GM20431 (cell line): Measurements from ENCODE around the gene NECTIN4.
"Not testable (repeated sequence)": the region's sequence is repeated elsewhere in the genome, so short reads cannot be mapped to it uniquely, and the experiment has no call there.

ENCODE experiments used
- in situ Hi-C: fragments of 300-500 bp; cut with MseI, MboI; formaldehyde crosslinking; loops from one replicate; pipeline ENCODE4 v1.15.0; 2020; ENCODE audit warnings: low sequenced_read_pairs; ENCODE audit not compliant: unreplicated experiment

Gene NECTIN4

DNA sequence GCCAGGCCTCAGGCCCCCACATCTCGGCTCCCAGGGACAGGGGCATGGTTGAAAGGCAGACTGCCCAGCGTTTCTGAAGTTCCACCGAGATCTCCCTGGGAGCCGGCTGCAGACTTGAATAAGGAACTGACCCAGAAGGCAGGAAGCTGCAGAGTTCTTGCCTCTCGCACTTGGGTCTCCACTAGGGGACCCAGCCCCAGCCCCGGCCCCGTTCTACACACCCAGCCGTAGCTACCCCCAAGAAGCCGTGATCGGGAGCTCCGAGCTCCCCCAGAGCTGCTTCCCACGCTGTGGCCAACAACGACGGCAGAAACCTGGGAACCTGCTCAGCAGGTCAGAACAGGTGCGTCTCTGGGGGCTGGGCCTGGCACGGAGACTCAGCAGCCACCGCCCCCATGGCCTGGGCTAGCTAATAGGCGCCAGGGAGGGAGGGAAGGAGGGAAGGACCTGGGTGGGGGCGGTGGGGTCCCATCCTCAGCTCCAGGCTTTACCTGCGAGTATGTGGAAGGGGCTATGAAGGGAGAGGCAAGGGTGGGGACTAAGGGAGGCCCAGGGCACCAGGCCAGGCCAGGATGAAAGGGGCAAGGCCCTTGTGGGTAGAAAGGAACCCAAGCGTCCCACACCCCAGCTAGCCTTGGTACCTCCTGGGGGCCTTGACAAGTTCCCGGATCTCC, at the start of gene NECTIN4:
Gene NECTIN4, minus strand, starts transcription at position 308 of the 674 bp plus-strand sequence. Its CDS starts 262 bp downstream, at position 46.
- in situ Hi-C loops, result no loop called here

DNA sequence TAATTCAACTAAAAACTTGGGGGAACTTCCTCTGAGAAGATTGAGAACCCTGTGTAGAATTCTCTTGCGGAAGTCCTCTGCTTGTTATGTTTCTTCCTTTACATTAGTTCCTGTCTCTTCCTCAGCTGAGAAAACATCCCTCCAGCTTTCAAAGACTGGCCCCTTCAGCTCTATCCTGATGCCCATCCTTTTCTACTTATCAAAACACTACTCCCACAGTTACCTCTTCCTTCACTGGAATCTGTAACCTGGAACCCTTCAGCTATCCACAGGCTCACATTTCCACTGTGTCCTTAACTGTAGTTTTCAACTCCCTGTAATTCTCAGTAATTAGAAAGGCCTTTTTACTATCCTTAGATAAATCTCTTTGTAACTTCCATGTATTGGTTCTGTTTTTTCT, 49.1 kb upstream of the NECTIN4 start:
- in situ Hi-C loops, result no loop called here

DNA sequence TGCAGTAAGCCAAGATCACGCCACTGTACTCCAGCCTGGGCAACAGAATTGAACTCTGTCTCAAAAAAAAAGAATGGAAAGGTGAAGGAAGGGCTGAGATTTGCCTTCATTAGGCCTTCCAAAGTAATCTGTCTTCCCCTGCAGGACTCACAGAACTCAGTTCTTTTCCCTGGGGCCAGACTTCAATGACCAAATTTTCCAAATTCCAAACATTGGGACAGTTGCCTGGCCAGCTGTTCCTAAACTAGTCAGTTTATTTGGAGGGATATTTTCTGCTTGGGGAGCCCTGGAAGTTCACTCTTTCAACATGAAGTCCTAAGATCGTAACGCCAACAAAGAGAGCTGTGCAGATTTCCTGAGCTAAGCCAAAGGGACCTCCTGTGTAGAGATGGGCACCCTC, 48.5 kb upstream of the NECTIN4 start:
- in situ Hi-C loops, result no loop called here

DNA sequence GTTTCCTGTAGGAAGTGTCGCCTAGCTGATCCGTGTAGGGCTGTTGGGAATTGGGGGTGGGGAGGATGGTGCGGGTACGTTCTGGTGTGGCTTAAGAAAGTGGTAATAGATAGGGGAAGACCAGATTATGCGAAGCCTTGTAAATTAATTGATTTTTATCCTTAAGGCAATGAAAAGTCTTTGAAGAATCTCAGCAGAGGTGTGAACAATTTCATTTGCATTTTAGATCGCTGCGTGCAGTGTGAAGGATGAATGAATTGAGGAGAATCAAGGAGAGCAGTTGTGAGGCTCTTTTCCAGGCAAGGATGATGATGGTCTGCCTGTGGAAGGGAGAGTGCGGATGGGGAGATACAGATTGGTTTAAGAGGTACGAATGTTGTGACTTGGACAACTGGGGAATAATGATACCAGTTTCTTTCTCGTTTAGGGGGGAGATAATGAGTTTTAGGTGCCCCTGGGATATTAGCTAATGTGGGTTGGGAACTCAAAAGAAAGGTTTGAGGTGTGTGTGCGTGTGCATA, 43.9 kb upstream of the NECTIN4 start:
- in situ Hi-C loops, result no loop called here

DNA sequence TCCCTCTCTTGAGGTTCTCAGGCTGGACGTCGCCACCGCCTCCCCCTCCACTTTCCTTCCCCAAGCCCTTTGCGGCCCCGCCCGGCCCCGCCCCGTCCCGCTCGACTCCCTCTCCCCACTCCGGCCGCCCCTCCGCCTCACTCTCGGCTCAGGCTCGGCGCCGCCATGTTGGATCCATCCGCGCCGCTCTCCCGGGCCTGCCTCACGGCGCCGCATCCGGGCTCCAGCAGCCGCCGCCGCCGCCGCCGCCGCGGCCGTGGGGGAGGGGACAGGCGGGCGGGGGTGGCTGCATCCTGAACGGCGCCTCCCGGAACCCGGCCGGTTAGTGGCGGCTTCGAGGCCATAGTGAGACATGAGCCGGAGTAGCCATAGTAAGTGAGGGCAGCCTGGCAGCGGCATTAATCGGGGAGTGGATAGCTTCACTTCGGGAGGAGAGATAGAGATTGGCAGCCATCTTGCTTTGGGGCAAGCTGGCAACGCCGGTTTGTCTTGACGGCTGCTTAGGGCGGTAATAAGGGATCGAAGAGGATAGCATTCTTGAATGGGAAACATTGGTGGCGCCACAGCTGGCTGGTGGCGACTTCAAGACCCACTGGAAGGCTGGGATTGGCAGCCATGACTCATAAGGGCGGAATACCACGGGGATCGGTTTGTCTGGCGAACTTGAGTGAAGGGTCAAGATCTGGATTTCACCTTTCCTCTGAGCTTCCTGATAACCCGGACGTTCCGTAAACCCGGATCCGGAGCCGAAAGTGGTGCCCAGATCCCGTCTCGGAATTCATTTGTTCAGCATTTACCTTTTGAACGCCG, 43.3 kb upstream of the NECTIN4 start, which contains the start of gene DEDD:
Gene DEDD, minus strand, starts transcription at position 258 of the 810 bp plus-strand sequence. CDS start 8,205 bp downstream, outside the sequence.
- in situ Hi-C loops, result no loop called here

DNA sequence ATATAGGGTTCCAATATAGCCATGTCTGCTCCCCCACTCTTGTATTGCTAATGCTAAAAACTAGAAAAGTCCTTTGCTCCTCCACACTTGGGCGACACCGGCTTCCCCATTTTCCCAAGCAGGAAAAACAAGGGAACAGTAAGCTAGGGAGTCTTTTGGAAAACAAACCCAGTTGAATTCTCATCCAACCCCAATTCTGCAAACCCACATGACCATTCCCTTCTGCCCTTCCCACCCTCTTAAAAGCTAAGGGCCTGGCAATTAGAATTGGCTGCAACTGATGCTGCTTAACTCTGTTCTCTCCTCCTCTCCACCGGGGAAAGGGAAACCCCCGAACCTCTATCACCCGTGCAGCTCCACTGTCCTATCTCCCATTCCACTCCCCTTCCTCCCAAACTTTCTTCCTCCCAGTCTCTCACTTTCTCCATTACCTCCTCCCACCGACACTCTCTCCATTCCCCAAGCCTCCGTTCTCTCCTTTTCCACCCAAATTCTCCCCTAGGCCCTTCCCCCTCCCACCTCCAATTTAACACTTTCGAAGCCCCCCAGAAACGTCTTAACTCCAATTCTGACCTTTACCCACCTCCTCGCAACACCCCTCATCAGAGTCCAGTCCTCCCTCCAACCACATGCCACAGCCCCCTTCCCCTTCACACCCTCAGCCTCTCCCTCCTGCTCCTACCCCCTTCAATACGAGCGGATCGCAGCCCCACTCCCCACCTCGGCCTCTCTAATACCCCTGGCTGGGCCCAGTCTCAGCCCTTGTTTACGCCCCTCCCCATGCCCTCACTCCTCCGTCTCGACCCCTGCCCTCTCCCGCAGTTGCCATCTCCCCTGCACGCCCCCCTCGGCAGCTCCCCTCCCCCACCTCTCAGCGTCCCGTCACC, 42.4 kb upstream of the NECTIN4 start:
- in situ Hi-C loops, result no loop called here

DNA sequence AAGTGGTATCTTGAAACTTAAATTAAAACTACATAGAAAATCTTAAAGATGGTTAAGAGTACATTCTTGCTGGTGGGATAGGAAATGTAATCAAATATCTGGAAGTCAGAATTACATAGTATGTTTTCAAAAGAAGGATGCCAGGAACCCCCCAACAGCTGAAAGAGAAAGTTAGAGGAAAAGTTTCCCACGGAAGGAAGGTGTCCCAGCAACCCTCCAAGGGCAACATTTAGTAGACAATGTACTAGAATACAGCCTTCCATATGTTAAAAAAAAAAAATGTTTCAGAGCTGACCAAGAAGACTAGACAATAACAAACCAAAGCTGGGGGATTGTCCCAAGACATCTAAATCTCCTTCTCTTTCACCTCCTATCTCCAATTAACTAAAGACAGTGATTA, 40.9 kb upstream of the NECTIN4 start:
- in situ Hi-C loops, result no loop called here

DNA sequence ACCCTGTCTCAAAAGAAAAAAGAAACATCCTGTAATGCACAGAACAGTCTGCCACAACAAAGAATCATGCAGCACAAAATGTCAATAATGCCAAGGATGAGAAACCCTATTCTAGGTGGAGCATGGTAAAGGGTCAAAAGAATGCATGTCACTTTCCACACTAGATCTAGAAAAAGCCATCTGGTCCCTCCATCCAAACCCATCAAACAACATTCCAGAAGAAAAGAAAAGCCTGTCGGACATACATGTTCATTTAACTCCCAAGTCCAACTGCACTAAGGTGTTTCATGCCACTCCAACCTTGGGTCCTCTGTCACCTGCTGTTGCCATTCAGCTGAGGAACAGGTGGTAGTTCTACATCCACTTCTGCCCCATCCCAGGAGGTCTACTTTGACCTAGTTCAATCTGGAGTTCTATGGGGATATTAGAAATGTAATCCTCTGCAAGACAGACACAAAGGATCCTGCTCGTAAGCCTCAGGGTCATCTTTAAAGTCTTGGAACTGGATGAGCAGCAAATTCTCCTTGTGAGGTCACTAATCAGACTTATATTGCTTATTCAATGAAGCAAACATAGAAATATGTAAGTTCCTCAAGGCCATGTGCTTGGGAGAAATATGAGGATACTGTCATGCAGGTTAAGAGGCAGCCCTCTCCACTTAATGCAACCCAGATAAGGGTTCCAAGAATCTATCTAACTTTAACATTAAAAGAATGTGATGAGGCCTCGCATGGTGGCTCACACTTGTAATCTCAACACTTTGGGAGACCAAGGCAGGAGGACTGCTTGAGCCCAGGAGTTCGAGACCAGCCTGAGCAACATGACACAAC, 39.4 kb upstream of the NECTIN4 start:
- in situ Hi-C loops, result no loop called here

DNA sequence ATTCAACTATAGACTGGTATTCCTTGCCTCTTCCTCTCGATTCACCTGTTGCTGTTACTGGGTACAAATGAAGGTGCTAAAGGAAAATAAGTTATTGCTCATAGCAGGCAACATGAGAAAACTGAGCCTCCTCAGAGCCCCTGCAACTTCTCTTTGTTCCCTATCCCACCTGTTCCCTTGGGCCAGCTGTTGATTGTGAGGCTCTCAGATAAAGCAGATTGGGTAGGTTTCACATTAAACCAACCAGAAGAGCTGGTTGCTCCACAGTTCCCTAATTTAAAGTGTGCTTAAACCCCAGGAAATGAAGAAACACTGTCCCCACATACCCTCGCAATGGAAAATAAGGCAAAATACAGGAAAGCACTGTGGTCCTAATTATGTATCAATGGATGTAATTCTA, 38.3 kb upstream of the NECTIN4 start:
- in situ Hi-C loops, result no loop called here

DNA sequence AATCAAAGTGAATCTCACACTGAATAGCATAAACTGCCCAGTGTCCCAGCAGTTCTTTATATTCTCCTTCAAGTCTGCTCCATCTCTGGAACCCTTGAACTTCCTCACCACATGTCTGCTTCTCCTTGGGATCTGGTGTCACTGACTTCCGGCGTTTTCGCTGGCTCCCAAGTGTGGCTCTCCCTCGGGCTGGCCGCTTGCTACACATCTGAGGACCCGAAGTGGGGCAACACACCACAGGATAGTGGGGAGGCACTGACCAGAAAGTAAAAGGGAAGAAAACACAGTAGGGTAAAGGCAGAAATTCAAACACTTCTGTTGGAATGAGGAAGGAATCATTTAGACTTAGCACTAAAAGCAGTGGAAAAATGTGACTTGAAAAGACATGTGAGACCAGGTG, 33.6 kb upstream of the NECTIN4 start:
- in situ Hi-C loops, result no loop called here

DNA sequence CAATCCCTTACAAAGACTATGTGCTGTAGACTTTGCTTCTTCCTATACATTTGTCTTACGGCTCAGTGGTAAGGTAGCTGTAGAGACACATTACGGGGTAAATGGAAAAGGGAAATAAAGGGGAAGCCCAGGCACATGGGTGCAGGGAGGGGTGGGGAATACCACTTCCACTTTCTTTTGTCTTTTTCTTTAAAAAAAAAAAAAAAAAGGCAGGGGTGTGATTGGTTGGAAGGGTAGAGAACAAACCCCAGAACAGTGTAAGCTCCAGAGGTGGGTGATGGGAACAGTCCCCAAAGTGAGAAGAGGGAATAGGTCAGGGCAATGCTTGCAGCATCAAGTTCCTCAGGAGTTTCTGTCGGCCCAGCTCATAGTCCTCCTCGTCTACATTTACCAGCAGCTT, 32.5 kb upstream of the NECTIN4 start:
- in situ Hi-C loops, result no loop called here

DNA sequence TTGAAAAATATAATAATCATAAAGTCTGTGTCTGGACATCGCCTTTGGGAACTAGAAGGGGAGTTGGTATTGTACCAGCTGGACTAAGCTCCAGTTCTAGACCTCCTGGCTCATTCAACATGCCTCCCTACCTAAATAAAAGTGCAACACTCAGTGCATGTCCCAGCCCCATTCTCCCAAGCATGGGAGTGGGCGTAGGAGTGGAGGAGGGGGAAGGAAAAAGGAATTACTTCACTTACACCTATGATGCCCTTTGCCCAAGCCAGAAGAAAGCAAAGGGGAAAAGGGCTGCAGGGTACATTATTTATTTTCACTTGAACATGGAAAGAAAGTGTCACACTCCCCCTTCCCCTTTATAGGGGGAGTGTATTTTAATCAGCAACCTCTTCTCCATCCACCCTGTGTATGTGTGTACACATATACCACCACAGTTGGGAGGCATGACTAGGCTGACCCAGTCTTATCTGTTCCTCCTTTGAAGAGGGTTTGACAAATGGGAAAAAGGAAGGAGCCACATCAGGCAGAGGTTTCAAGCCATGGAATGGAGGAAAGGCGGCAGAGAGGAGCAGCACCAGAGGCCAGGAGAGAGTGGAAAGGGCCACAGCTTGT, 31.8 kb upstream of the NECTIN4 start:
- in situ Hi-C loops, result no loop called here

DNA sequence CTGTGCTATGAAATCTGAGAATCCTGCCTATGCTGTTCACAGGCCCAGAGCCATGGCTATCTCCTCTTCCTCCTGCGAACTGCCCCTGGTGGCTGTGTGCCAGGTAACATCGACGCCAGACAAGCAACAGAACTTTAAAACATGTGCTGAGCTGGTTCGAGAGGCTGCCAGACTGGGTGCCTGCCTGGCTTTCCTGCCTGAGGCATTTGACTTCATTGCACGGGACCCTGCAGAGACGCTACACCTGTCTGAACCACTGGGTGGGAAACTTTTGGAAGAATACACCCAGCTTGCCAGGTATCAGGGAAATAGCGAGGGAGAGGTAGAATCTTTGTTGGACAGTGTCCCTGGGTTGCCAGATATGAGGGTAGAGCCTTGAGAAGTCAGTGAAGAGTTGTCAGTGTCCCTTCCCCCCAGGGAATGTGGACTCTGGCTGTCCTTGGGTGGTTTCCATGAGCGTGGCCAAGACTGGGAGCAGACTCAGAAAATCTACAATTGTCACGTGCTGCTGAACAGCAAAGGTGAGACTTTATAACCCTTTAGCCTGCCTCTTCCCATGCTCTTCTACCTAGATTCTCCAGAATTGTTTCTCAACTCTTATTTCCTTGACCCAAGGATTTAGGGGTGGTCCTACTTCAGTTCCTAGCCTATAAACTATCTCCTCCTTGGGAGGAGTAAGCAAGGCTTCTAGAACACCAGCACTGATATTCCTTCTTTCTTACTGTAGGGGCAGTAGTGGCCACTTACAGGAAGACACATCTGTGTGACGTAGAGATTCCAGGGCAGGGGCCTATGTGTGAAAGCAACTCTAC, 29.9 kb upstream of the NECTIN4 start:
- in situ Hi-C loops, result no loop called here

DNA sequence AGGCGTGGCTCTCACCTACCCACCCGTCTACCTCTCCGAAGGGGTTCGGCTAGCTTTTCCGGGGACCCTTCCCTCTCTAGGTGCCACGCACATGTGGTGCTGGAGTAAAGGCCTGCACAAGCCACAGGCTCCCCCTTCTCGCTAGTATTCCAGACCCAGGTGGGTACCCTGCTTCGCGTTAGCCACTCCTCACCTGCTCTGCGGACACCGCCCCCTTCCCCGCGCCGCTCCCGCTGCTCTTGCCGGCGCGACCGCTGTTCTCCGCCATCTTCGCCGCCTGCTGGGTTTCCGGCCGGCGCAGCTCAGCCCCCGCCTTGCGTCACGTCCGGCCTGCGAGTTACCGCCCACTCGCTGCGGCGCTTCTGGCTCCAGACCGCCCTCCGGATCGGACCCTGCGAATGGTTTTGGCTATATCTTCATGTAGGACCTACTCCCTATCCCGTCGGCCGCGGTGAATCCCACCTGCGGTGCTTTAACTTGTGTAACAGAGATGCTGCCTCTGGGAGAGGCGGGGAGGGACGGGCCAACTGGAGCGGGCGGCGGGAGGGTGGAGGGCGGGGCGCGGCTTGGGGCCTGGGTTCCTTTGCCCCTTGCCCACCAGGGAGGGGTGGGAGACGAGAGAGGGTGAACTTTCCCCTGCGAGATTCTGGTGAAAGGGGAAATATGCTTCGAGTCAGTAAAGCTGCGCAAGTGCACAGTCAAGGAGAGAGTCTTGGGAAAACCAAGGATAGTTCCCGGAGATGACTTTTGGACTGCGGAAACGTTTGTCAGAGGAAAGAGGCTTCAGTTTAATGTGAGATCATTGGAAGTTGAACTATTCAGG, 28.6 kb upstream of the NECTIN4 start, which contains the start of the genes NIT1 and PFDN2:
Gene NIT1, plus strand, starts transcription at position 347 of the 823 bp plus-strand sequence. Its CDS starts 72 bp downstream, at position 419.
Gene PFDN2, minus strand, starts transcription at position 279 of the 823 bp plus-strand sequence. Its CDS starts 11 bp downstream, at position 268.
- in situ Hi-C loops, result no loop called here

DNA sequence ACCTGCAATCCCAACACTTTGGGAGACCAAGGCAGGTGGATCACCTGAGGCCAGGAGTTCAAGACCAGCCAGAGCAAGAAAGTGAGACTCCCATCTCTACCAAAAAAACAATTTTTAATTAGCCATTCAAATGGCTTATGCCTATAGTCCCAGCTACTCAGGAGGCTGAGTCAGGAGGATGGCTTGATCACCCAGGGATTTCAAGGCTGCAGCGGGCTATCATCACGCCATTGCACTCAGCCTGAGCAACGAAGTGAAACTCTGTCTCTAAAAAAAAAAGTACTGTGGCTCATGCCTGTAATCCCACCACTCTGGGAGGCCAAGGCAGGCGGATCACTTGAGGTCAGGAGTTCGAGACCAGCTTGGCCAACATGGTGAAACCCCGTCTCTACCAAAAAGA, 26.6 kb upstream of the NECTIN4 start:
- in situ Hi-C loops, result not testable (repeated sequence)

DNA sequence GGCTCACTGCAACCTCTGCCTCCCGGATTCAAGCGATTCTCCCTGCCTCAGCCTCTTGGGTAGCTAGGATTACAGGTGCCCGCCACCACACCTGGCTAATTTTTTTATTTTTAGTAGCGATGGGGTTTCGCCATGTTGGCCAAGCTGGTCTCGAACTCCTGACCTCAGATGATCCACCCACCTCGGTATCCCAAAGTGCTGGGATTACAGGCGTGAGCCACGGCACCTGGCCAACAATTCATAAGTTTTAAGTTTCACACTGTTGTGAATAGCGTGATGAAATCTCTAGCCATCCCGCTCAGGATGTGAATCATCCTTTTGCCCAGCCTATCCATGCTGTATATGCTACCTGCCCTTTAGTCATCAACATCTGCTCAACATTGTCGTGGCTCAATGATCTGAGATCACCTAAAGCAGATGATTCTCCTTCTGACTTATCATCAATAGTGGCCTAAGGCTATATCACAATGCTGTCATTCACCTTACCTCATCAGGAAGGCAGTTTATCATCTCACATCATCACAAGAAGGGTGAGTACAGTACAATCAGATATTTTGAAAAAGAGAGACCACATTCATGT, 25.9 kb upstream of the NECTIN4 start:
- in situ Hi-C loops, result no loop called here

DNA sequence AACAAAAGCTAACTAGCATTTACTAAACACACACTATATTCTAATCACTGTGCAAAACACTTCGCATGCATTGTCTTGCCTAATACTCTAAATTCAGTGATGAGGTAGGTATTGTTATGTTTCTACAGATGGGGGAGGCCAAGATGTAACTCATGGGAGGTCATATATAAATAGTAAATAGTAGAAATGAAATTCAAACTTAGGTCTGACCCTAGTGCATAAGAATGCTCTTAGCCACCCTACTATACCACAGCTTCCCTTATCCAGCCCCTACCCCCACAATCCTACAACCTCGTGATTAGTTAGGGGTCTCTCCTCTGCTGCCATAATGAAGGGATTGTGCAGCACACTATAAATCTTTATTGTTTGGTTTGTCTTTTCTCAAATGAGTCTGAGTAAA, 25.2 kb upstream of the NECTIN4 start:
- in situ Hi-C loops, result no loop called here
